Endothelial cell of hepatic sinusoid (primary cell): ENCODE results near the gene FAM186B.
"Not testable (repeated sequence)": the region's sequence is repeated elsewhere in the genome, so short reads cannot be mapped to it uniquely, and the experiment has no call there.

ENCODE experiments used
- in situ Hi-C: cut with HindIII; loops from 2 replicates; pipeline ENCODE4 v1.10.0; 2017; ENCODE audit warnings: low sequenced_read_pairs

FAM186B gene

GRCh38 chr12:49605539-49605938 lies at the start of gene FAM186B:
Gene FAM186B, minus strand, starts transcription at chr12:49605639. Its CDS starts 162 bp downstream, at chr12:49605477.
- in situ Hi-C loops = not testable (repeated sequence)

- in situ Hi-C loops = no loop called here
These were observed 49.3 kb upstream of the FAM186B start for GRCh38 chr12:49654715-49655114.

GRCh38 chr12:49652921-49653520 lies 47.6 kb upstream of the FAM186B start:
- in situ Hi-C loops = no loop called here

GRCh38 chr12:49651855-49652254 lies 46.4 kb upstream of the FAM186B start:
- in situ Hi-C loops = no loop called here

- in situ Hi-C loops = no loop called here
These were observed 44.5 kb upstream of the FAM186B start for GRCh38 chr12:49649892-49650291.

GRCh38 chr12:49649445-49649844 lies 44.0 kb upstream of the FAM186B start:
- in situ Hi-C loops = no loop called here

GRCh38 chr12:49648712-49649003 lies 43.2 kb upstream of the FAM186B start:
- in situ Hi-C loops = no loop called here

GRCh38 chr12:49647827-49648711 lies 42.6 kb upstream of the FAM186B start:
- in situ Hi-C loops = no loop called here

- in situ Hi-C loops = no loop called here
These were observed 41.6 kb upstream of the FAM186B start for GRCh38 chr12:49646871-49647654.

- in situ Hi-C loops = no loop called here
These were observed 40.9 kb upstream of the FAM186B start for GRCh38 chr12:49646331-49646830.

- in situ Hi-C loops = no loop called here
These were observed 40.0 kb upstream of the FAM186B start for GRCh38 chr12:49645146-49646039.

- in situ Hi-C loops = loop anchor here (5.0 kb wide), 2 partner anchors 63 to 108 kb away; partner anchors contain the start of gene FMNL3
These were observed 39.2 kb upstream of the FAM186B start for GRCh38 chr12:49644620-49644994.

GRCh38 chr12:49643961-49644619 lies 38.7 kb upstream of the FAM186B start:
- in situ Hi-C loops = loop anchor here (5.0 kb wide), 2 partner anchors 63 to 108 kb away; partner anchors contain the start of gene FMNL3

- in situ Hi-C loops = loop anchor here (5.0 kb wide), 2 partner anchors 64 to 109 kb away; partner anchors contain the start of gene FMNL3
These were observed 37.7 kb upstream of the FAM186B start for GRCh38 chr12:49643135-49643534.

GRCh38 chr12:49642370-49642802 lies 36.9 kb upstream of the FAM186B start:
- in situ Hi-C loops = loop anchor here (5.0 kb wide), 2 partner anchors 65 to 110 kb away; partner anchors contain the start of gene FMNL3

GRCh38 chr12:49641748-49642369 lies 36.4 kb upstream of the FAM186B start:
- in situ Hi-C loops = loop anchor here (5.0 kb wide), 2 partner anchors 65 to 110 kb away; partner anchors contain the start of gene FMNL3

GRCh38 chr12:49636979-49637755 lies 31.7 kb upstream of the FAM186B start:
- in situ Hi-C loops = no loop called here

GRCh38 chr12:49636574-49636973 lies 31.1 kb upstream of the FAM186B start:
- in situ Hi-C loops = no loop called here
